NCI-H146 (cell line): ENCODE results near the gene MAFB.

Experiments used
- DNase-seq: peaks from one replicate; lab custom pipeline; 2025; lab: John Stamatoyannopoulos, UW

Gene MAFB

GRCh38 chr20:40655451-40655850, 33.6 kb downstream of the MAFB start:
- DNase-seq = no peak

GRCh38 chr20:40654876-40655275, 34.2 kb downstream of the MAFB start:
- no peak for DNase-seq

GRCh38 chr20:40652441-40652987, 36.5 kb downstream of the MAFB start:
- no peak for DNase-seq

- no peak for DNase-seq
These were observed 37.9 kb downstream of the MAFB start for GRCh38 chr20:40651151-40651550.

GRCh38 chr20:40650707-40651106, 38.3 kb downstream of the MAFB start:
- no peak for DNase-seq

GRCh38 chr20:40648210-40649072, 40.6 kb downstream of the MAFB start:
- no peak for DNase-seq

DNA sequence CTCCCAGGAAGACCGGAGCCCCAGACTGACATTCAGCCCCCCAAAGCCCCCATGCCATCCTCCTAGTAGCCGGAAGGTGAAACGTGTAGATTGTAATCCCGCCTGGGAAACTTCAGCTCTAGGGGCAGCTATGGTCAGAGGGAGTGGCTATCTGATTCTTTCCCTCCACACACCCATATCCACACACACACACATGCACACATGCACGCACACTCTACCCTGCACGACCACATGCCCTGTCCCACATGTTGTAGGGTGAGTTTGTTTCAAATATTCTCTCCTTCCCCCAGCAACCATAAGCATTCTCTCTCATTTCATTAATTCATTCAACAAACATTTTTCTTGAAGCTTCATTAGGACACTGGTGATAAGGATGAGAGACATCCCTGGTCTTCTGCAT, 42.2 kb downstream of the MAFB start:
- no peak for DNase-seq

DNA sequence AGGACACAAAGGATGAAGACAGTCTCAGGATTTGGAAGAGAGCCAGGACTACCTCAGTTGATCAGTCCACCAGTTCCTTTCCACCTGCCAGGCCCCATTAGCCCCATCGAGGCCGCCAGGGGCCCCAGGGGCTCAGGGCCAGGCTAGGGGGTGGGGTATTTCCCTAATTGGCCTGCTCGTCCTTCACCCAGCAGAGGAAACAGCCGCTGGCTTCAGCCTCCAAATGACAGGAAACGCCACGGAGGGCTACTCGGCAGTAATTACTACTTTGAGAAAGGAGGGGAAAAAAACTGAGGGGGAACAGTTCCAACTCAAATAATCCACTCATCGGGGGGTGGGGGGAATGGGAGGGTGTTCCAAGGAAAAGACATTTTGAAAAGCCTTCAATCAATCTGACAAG, 42.7 kb downstream of the MAFB start:
- no peak for DNase-seq

DNA sequence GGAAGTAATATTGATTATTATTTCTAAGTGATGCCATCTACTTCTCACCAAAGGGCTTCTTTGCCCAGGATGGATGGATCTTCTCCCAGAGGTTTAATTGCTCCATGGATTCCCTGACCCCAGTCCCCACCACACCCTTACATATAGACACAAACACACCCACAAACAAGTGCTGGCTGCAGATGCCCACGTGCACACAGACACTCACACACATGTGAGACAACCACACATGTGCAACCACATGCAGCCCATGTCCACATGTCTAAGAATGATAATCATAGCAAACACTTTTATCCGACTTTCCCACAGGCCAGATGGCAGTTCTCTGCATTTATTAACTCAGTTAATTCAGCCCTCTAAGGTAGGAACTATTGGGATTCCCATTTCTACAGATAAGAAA, 44.2 kb downstream of the MAFB start:
- no peak for DNase-seq

DNA sequence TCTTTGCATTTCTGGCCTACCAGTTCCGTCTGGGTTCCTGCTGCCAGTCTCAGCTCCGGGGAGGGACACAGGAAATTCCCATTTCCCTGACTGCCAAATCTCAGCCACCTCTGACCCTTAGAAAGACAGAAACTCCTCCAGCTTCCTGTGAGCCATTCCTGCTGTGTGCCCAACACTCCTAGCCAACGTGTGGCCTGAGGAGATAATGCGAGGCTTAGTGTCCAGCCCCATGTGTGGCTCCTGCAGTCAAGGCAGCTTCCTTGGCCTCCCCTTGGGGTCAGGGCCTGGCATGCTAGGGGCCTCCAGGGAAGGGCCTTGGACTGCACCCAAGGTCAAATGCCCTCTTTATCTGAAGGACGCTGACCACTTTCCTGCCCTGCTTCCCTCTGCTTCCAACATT, 45.1 kb downstream of the MAFB start:
- no peak for DNase-seq

DNA sequence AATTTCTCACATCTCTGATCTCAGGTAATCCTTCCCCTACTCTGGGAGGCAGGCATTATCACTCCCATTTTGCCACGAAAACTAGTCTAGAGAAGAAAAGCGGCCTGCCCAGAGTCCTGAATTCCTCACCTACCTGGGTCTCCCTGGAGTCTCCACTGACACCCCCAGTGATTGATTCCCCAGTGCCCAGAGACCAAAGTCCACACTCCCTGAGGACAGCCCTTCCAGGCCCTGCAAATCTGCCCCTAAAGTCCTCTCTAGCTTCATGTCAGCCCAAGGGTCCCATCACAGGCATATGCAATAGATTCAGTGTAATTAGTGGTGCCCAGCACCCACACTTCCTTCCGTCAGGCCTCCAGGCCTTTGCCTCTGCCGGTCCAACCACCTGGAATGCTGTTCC, 47.2 kb downstream of the MAFB start:
- DNase-seq = no peak

DNA sequence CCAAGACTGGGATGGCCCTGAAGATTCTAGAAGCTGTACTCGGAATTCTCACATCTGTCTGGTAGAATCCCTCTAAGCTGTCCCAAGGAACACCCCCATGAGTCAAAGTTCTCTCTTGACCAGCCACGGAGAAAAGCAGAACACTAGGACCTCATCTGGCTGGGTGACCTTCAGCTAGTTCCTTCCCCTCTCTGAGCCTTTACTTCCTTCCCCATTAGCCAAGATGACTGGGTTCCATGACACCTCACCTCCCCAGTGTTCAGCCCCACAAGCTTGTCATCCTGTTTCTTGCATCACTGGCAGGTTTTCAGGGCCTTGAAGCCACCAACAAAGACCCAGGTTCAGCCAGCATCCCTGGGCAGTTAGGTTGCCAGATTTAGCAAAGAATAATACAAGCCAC, 47.8 kb downstream of the MAFB start:
- DNase-seq = no peak

- DNase-seq = no peak
These were observed 48.4 kb downstream of the MAFB start for GRCh38 chr20:40640667-40641066.

GRCh38 chr20:40639676-40640355, 49.2 kb downstream of the MAFB start:
- DNase-seq = no peak

GRCh38 chr20:40639132-40639531, 49.9 kb downstream of the MAFB start:
- DNase-seq = no peak

GRCh38 chr20:40638414-40638813, 50.6 kb downstream of the MAFB start:
- no peak for DNase-seq

DNA sequence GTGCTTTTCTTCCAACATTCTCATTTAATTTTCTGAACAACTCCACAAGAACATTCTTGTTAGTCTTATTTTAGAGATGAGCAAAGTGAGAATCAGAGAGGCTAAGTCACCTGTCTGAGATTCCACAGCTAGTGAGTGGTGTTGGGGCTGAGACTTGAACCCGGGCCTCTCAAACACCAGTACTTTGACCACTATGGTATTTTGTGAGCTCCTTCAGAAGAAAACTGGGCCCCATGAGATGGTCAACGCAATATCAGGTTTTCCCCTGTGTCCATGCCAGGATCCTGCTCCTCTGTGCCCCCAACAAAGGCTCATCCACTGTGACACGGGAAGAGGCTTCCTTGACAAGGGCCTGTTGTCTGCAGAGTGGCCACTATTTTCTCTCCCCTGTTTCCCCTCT, 51.9 kb downstream of the MAFB start:
- DNase-seq = no peak

GRCh38 chr20:40636486-40636885, 52.5 kb downstream of the MAFB start:
- DNase-seq = no peak

- no peak for DNase-seq
These were observed 53.1 kb downstream of the MAFB start for GRCh38 chr20:40635971-40636370.
